CD4-positive, alpha-beta T cell treated with Interferon alpha-2 for 1 hour (primary cell): ENCODE measurements around the gene PRSS53.

Experiments
- DNase-seq, 2 donors: peaks; one replicate each; pipeline ENCODE4 v3.0.0-alpha.2; 2020 to 2022

The PRSS53 gene

GRCh38 chr16:31042866-31043265, 45.9 kb downstream of the PRSS53 start:
- no peak for DNase-seq

GRCh38 chr16:31038993-31039392, 49.8 kb downstream of the PRSS53 start:
- no peak for DNase-seq

- no peak for DNase-seq
Observed at GRCh38 chr16:31036691-31037090, 52.1 kb downstream of the PRSS53 start.

- peak; percentile 87 for DNase-seq
Observed at GRCh38 chr16:31033709-31034492, 54.8 kb downstream of the PRSS53 start.
